ENCODE results near the gene PDE11A. TPM values are rescaled to one million over a fixed set of nuclear protein-coding genes. Genes with fewer than 3 reads are reported as not detected.
A peak's percentile ranks its signal among the peaks of the same experiment; 100 is the strongest.

Gene PDE11A
- total and polyA plus RNA-seq, 8 donors: 0.28 to 5.0 (median 1.7) TPM

- TF ChIP-seq CTCF (IDR thresholded peaks at IDR 0.05): no peak
- no peak for FAIRE-seq
- intact Hi-C loops (cut with DNase I): no loop called here
These were observed 3.6 kb upstream of the PDE11A start for GRCh38 chr2:178076130-178076529.

GRCh38 chr2:178075006-178075326, 2.4 kb upstream of the PDE11A start:
- FAIRE-seq (no peak), DNase-seq (no peak), ATAC-seq (no peak)
- no peak overlapping the region for H3K27ac ChIP-seq
- no peaks in the 10 kb centered on the region for H3K9me3 ChIP-seq
- no peak overlapping the region for H3K4me3 ChIP-seq
- H3K27me3 ChIP-seq: no peaks in the 10 kb centered on the region
- intact Hi-C loops (cut with DNase I): no loop called here
- TF ChIP-seq CTCF (IDR thresholded peaks at IDR 0.05): no peak
- no peaks in the 10 kb centered on the region for H3K36me3 ChIP-seq
- 95% methylated on average over 1 of the region's 1 CpG for WGBS, 2 donors
- H3K4me1 ChIP-seq: peaks cover 0 to 18% (median 8%) of the 10 kb centered on the region in 3 donors

More at GRCh38 chr2:178076130-178076529, 3.6 kb upstream of the PDE11A start:
- ATAC-seq (no peak), DNase-seq (no peak)
- peaks cover 0 to 12% (median 7%) of the 10 kb centered on the region in 3 donors for H3K4me1 ChIP-seq
- H3K9me3 ChIP-seq: no peaks in the 10 kb centered on the region
- no peak overlapping the region for H3K27ac ChIP-seq
- H3K27me3 ChIP-seq: no peaks in the 10 kb centered on the region
- no peaks in the 10 kb centered on the region for H3K36me3 ChIP-seq
- no peak overlapping the region for H3K4me3 ChIP-seq

- DNase-seq (no peak), ATAC-seq (no peak), FAIRE-seq (no peak)
- no peak for TF ChIP-seq CTCF (IDR thresholded peaks at IDR 0.05)
- Histone ChIP-seq H3K9me3 (no peaks in the 10 kb centered on the region), H3K36me3 (no peaks in the 10 kb centered on the region), H3K27ac (peak overlapping the region in 1 of 4 donors; percentile 92), H3K4me1 (peaks cover 0 to 18% (median 8%) of the 10 kb centered on the region in 3 donors), H3K4me3 (no peak overlapping the region), H3K27me3 (no peaks in the 10 kb centered on the region)
- WGBS, 2 donors: 84 to 88% methylated on average over 8 of the region's 8 CpGs
- intact Hi-C loops (cut with DNase I): no loop called here
These were observed 1.8 kb upstream of the PDE11A start for GRCh38 chr2:178074123-178075005.

- ATAC-seq (peak; percentile 18 to 28 (median 22)), DNase-seq (peak; percentile 25 to 74 (median 40)), FAIRE-seq (no peak)
- TF ChIP-seq CTCF (IDR thresholded peaks at IDR 0.05): no peak
- peak overlapping the region; percentile 22 to 55 (median 48) for H3K4me3 ChIP-seq
- WGBS, 2 donors: 37 to 38% methylated on average over 11 of the region's 11 CpGs
- intact Hi-C loops (cut with DNase I): no loop called here
- no peaks in the 10 kb centered on the region for H3K36me3 ChIP-seq
- no peaks in the 10 kb centered on the region for H3K27me3 ChIP-seq
- peak overlapping the region; percentile 63 to 92 (median 80) for H3K27ac ChIP-seq
- H3K9me3 ChIP-seq: no peaks in the 10 kb centered on the region
- peaks cover 0 to 18% (median 8%) of the 10 kb centered on the region in 3 donors for H3K4me1 ChIP-seq
These were observed 586 bp downstream of the PDE11A start for GRCh38 chr2:178072000-178072382.

- ATAC-seq (no peak), DNase-seq (no peak), FAIRE-seq (no peak)
- WGBS, 2 donors: 11 to 14% methylated on average over 2 of the region's 2 CpGs
- Histone ChIP-seq H3K4me1 (peaks cover 0 to 18% (median 8%) of the 10 kb centered on the region in 3 donors), H3K27ac (peak overlapping the region in 1 of 4 donors; percentile 26), H3K9me3 (no peaks in the 10 kb centered on the region), H3K36me3 (no peaks in the 10 kb centered on the region), H3K4me3 (peak overlapping the region in 1 of 4 donors; percentile 47), H3K27me3 (no peaks in the 10 kb centered on the region)
- TF ChIP-seq CTCF (IDR thresholded peaks at IDR 0.05): no peak
- intact Hi-C loops (cut with DNase I): no loop called here
These were observed 1.8 kb downstream of the PDE11A start for GRCh38 chr2:178070824-178071223.

Data from pancreas (tissue), 10 donors.